Fibroblast of pulmonary artery (primary cell): ENCODE measurements around the gene OGT.
A peak's percentile ranks its signal among the peaks of the same experiment; 100 is the strongest.
"Not testable (repeated sequence)": the region's sequence is repeated elsewhere in the genome, so short reads cannot be mapped to it uniquely, and the experiment has no call there.

Experiments used
- DNase-seq: peaks from one replicate; pipeline ENCODE4 v3.0.0-alpha.2; 2010; ENCODE audit warnings: low read depth
- H3K4me3 ChIP-seq: replicated peaks from 2 replicates; pipeline ENCODE4 v1.5.1; 2011; ENCODE audit warnings: low read depth, mild to moderate bottlenecking, control low read depth, low read length, moderate library complexity
- CTCF ChIP-seq: IDR thresholded peaks from 2 replicates; pipeline ENCODE4 v1.5.1; 2011; ENCODE audit warnings: mild to moderate bottlenecking, control low read depth, low read length, inconsistent platforms; ENCODE audit errors: missing control alignments

OGT gene

GRCh38 chrX:71586929-71587328, 54.0 kb downstream of the OGT start:
- no peak for TF ChIP-seq CTCF
- no peak for DNase-seq

GRCh38 chrX:71593210-71593609, 60.3 kb downstream of the OGT start:
- H3K4me3 ChIP-seq, DNase-seq: not testable (repeated sequence)

More at GRCh38 chrX:71586929-71587328, 54.0 kb downstream of the OGT start:
- H3K4me3 ChIP-seq, result no peak overlapping the region

GRCh38 chrX:71599965-71600364, 67.1 kb downstream of the OGT start:
- no peak for TF ChIP-seq CTCF
- no peak overlapping the region for H3K4me3 ChIP-seq
- DNase-seq, result no peak

GRCh38 chrX:71603618-71604017, 70.7 kb downstream of the OGT start:
- peak; percentile 8 for DNase-seq
- no peak for TF ChIP-seq CTCF
- H3K4me3 ChIP-seq, result no peak overlapping the region

GRCh38 chrX:71604141-71604540, 71.2 kb downstream of the OGT start:
- no peak overlapping the region for H3K4me3 ChIP-seq
- TF ChIP-seq CTCF, result no peak
- DNase-seq, result peak; percentile 5

GRCh38 chrX:71604796-71605568, 72.1 kb downstream of the OGT start:
- H3K4me3 ChIP-seq, result no peak overlapping the region
- no peak for DNase-seq
- no peak for TF ChIP-seq CTCF

- no peak for DNase-seq
- H3K4me3 ChIP-seq, result no peak overlapping the region
- TF ChIP-seq CTCF, result no peak
These were observed 73.8 kb downstream of the OGT start for GRCh38 chrX:71606536-71607216.
